Measurements from ENCODE around the gene FBXO8.

The FBXO8 gene

GRCh38 chr4:174190832-174191500 is 92.5 kb downstream of the FBXO8 start:
- no peak for DNase-seq (ENCODE audit: low read depth)
- no peak for TF ChIP-seq MYC (IDR thresholded peaks at IDR 0.05; ENCODE audit: low read depth, low read length)
- no peak for TF ChIP-seq POLR2A (IDR thresholded peaks at IDR 0.05; ENCODE audit: extremely low read depth, insufficient read length)
- TF ChIP-seq MAX (IDR thresholded peaks at IDR 0.05; ENCODE audit: low read depth, low read length) = no peak
- no peak for TF ChIP-seq CTCF (IDR thresholded peaks at IDR 0.05; ENCODE audit: low read depth, low read length)
- H3K4me3 ChIP-seq (ENCODE audit: low read depth, low read length) = no peak overlapping the region

GRCh38 chr4:174189392-174190015 is 94.0 kb downstream of the FBXO8 start:
- no peak for DNase-seq (ENCODE audit: low read depth)
- H3K4me3 ChIP-seq (ENCODE audit: low read depth, low read length) = no peak overlapping the region
- TF ChIP-seq MYC (IDR thresholded peaks at IDR 0.05; ENCODE audit: low read depth, low read length) (no peak), CTCF (IDR thresholded peaks at IDR 0.05; ENCODE audit: low read depth, low read length) (no peak), MAX (IDR thresholded peaks at IDR 0.05; ENCODE audit: low read depth, low read length) (no peak), POLR2A (IDR thresholded peaks at IDR 0.05; ENCODE audit: extremely low read depth, insufficient read length) (no peak)

All from NB4 (cell line).